Measurements from ENCODE around the gene NFIC. TPM values are rescaled to one million over a fixed set of nuclear protein-coding genes. Genes with fewer than 3 reads are reported as not detected.

The NFIC gene
- total RNA-seq, 1 experiment from 2014 or later = 0.82 TPM

DNA sequence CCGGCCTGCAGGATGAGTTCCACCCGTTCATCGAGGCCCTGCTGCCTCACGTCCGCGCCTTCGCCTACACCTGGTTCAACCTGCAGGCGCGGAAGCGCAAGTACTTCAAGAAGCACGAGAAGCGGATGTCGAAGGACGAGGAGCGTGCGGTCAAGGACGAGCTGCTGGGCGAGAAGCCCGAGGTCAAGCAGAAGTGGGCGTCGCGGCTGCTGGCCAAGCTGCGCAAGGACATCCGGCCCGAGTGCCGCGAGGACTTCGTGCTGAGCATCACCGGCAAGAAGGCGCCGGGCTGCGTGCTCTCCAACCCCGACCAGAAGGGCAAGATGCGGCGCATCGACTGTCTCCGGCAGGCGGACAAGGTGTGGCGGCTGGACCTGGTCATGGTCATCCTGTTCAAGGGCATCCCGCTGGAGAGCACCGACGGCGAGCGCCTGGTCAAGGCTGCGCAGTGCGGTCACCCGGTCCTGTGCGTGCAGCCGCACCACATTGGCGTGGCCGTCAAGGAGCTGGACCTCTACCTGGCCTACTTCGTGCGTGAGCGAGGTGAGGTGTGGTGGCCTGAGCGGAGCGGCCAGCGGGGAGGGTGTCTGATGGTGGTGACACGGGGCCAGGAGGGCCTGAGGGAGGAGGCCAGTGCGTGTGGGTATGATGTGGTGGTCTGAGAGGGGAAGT lies 15.5 kb downstream of the NFIC start:
- Histone ChIP-seq H3K4me3 (ENCODE audit: low read length) (no peak overlapping the region), H3K27me3 (ENCODE audit: low read length) (no peaks in the 10 kb centered on the region), H3K4me1 (ENCODE audit: low read length) (no peaks in the 10 kb centered on the region), H3K4me2 (ENCODE audit: low read depth, low read length, poor library complexity, severe bottlenecking) (no peak overlapping the region), H3K9me3 (ENCODE audit: low read length) (no peaks in the 10 kb centered on the region), H4K20me1 (ENCODE audit: insufficient read depth, low read depth, low read length) (peaks cover 9% of the 10 kb centered on the region; the same call in 1 of the 2 replicates), H3K36me3 (ENCODE audit: insufficient read depth, low read length) (no peaks in the 10 kb centered on the region), H3K27ac (ENCODE audit: low read length) (no peak overlapping the region), H2AFZ (ENCODE audit: low read length) (no peak overlapping the region), H3K79me2 (ENCODE audit: low read length) (no peaks in the 10 kb centered on the region), H3K9me2 (replicated peaks; ENCODE audit: insufficient read depth, low read length) (no peaks in the 10 kb centered on the region), H3K9ac (ENCODE audit: low read length) (no peak overlapping the region)
- DNase-seq = no peak

DNA sequence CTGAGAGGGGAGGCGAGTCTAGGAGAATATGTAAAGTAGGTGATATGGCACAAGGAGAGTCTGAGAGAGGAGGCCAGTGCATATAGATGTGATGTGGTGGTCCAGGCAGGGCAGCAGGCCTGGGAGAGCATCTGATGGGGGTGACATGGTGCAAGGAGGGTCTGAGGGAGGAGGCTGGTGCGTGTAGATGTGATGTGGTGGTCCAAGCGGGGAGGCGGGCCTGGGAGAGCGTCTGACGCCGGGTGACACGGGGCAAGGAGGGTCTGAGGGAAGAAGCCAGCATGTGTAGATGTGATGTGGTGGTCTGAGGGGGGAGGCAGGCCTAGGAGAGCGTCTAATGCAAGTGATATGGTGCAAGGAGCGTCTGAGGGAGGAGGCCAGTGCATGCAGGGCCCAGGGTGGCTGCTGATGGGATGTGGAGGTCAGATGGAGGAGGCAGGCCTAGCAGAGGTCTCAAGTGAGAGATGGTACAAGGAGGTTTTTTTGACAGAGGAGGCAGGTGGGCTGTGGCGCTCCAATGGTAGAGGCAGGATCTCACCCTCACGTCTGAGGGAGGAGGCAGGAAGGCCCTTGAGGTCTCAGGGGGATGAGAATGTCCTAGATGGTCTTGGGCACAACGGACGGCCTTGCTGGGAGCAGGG lies 16.2 kb downstream of the NFIC start:
- Histone ChIP-seq H3K4me1 (ENCODE audit: low read length) (no peaks in the 10 kb centered on the region), H3K36me3 (ENCODE audit: insufficient read depth, low read length) (no peaks in the 10 kb centered on the region), H3K27me3 (ENCODE audit: low read length) (no peaks in the 10 kb centered on the region), H3K4me2 (ENCODE audit: low read depth, low read length, poor library complexity, severe bottlenecking) (no peak overlapping the region), H3K9me3 (ENCODE audit: low read length) (no peaks in the 10 kb centered on the region), H2AFZ (ENCODE audit: low read length) (no peak overlapping the region), H3K79me2 (ENCODE audit: low read length) (no peaks in the 10 kb centered on the region), H3K27ac (ENCODE audit: low read length) (no peak overlapping the region), H4K20me1 (ENCODE audit: insufficient read depth, low read depth, low read length) (peaks cover 9% of the 10 kb centered on the region; the same call in 1 of the 2 replicates), H3K9me2 (replicated peaks; ENCODE audit: insufficient read depth, low read length) (no peaks in the 10 kb centered on the region), H3K4me3 (ENCODE audit: low read length) (no peak overlapping the region), H3K9ac (ENCODE audit: low read length) (no peak overlapping the region)
- no peak for DNase-seq

DNA sequence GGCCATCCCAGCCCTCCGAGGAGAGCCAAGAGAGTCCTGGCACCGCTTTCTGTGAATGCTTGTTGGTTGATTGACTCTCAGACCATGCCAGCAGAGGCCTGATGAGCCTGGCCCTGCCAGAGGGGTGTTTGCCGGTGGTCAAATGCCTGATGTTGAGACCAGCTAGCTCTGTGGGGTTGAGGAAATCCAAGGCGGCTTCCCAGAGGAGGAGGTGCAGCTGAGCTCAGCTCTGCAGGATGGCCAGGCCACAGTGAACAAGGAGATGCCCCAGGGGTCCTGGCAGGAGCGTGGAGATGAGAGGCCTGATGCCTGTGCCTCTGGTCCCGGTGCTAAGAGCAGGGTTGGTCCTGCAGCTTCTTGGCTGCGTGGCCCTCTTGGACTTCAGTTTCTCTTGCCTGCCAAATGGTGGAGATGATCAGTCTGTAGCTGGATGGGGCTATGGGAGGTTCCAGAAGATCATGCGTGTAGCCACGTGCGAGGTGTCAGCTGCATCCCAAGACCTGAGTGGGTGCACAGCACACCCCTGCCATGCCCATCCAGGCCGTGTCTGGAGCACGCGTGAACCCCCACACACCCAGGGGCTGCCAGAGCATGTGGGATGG lies 16.8 kb downstream of the NFIC start:
- no peak for DNase-seq
- Histone ChIP-seq H4K20me1 (ENCODE audit: insufficient read depth, low read depth, low read length) (peaks cover 9% of the 10 kb centered on the region; the same call in 1 of the 2 replicates), H3K9me3 (ENCODE audit: low read length) (no peaks in the 10 kb centered on the region), H3K36me3 (ENCODE audit: insufficient read depth, low read length) (no peaks in the 10 kb centered on the region), H3K27ac (ENCODE audit: low read length) (no peak overlapping the region), H3K4me2 (ENCODE audit: low read depth, low read length, poor library complexity, severe bottlenecking) (no peak overlapping the region), H3K27me3 (ENCODE audit: low read length) (no peaks in the 10 kb centered on the region), H2AFZ (ENCODE audit: low read length) (no peak overlapping the region), H3K9me2 (replicated peaks; ENCODE audit: insufficient read depth, low read length) (no peaks in the 10 kb centered on the region), H3K9ac (ENCODE audit: low read length) (no peak overlapping the region), H3K79me2 (ENCODE audit: low read length) (no peaks in the 10 kb centered on the region), H3K4me3 (ENCODE audit: low read length) (no peak overlapping the region), H3K4me1 (ENCODE audit: low read length) (no peaks in the 10 kb centered on the region)

DNA sequence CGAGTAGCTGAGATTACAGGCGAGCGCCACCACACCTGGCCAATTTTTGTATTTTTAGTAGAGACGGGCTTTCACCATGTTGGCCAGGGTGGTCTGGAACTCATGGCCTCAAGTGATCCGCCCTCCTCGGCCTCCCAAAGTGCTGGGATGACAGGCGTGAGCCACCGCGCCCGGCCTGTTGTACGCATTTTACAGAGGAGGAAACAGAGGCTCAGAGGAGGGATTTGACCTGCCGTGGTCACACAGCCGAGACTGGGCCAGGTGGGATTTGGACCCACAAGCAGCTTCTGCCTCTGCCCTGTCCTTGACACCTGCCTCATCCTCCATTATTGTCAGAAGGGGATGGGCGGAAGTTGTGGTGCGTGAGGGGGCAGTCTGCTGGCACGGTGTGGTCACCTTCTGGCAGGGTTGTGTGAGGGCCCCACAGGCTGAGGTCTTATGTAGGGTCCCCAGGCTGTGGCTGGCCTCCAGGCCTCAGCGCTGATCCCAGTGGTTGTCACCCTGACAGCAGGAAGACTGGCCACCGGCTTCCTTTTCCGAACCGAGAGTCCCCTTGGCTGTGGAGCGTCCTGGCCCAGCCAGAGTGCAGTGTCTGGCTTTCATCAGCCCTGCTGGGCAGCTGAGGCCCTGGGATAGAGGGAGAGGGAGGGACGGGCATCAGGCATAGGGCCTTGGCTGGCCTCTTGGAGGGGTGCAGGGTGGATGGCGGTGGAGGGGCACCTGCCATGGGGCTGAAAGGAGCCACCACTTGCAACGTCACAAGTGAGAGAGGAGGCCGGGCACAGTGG lies 20.3 kb downstream of the NFIC start:
- Histone ChIP-seq H3K9me2 (replicated peaks; ENCODE audit: insufficient read depth, low read length) (no peaks in the 10 kb centered on the region), H3K36me3 (ENCODE audit: insufficient read depth, low read length) (no peaks in the 10 kb centered on the region), H3K9ac (ENCODE audit: low read length) (no peak overlapping the region), H3K4me1 (ENCODE audit: low read length) (no peaks in the 10 kb centered on the region), H3K27ac (ENCODE audit: low read length) (no peak overlapping the region), H3K27me3 (ENCODE audit: low read length) (no peaks in the 10 kb centered on the region), H3K4me2 (ENCODE audit: low read depth, low read length, poor library complexity, severe bottlenecking) (no peak overlapping the region), H4K20me1 (ENCODE audit: insufficient read depth, low read depth, low read length) (peaks cover 9% of the 10 kb centered on the region; the same call in 1 of the 2 replicates), H3K79me2 (ENCODE audit: low read length) (no peaks in the 10 kb centered on the region), H3K4me3 (ENCODE audit: low read length) (no peak overlapping the region), H2AFZ (ENCODE audit: low read length) (no peak overlapping the region), H3K9me3 (ENCODE audit: low read length) (no peaks in the 10 kb centered on the region)
- DNase-seq = no peak

DNA sequence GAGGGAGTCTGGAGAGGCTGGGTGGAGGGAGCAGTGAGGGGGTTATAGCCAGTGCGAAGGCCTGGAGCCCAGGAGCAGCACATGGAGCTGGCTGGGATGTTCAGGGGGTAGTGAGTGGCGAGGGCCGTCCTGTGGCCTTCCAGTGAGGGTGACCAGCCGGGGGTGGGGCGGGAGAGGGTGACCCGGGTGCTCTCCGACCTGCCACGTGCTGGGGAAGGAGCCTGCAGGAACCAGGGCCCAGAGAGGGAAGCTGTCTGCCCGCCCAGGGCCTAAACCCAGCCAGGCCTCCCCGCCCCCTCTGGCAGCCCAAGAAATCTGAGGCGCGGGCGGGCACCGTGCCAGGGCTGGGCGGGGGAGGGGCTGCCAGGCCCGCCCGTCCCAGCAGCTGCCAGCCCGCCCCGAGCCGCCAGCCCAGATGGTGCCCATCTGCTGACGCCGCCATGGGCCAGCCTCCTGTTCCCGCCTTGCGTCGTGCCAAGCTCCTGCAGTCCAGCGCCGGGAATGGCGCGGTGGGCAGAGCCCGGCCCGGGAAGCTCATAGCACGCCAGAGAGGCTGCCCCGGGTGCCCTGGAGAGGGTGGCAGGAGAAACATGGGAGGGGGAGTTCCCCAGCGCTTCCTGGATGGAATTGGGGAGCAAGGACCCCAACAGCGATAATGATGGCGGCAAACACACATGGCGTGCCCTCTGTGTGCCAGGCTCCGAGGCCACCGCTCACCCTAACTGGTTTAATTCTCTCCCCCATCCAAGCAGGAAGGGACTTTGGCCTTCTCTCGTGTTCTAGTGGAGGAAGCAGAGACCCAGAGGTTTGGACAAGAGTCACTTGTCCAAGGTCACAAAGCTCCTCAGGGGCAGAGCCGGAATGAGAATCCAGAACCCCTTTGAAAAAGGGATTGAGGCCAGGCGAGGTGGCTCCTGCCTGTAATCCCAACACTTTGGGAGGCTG lies 21.5 kb downstream of the NFIC start:
- DNase-seq = no peak
- no peak overlapping the region for H3K9ac ChIP-seq (ENCODE audit: low read length)
- no peaks in the 10 kb centered on the region for H3K9me2 ChIP-seq (replicated peaks; ENCODE audit: insufficient read depth, low read length)
- no peaks in the 10 kb centered on the region for H3K9me3 ChIP-seq (ENCODE audit: low read length)
- H3K4me2 ChIP-seq (ENCODE audit: low read depth, low read length, poor library complexity, severe bottlenecking) = no peak overlapping the region
- no peaks in the 10 kb centered on the region for H3K4me1 ChIP-seq (ENCODE audit: low read length)
- H3K27ac ChIP-seq (ENCODE audit: low read length) = no peak overlapping the region
- H2AFZ ChIP-seq (ENCODE audit: low read length) = no peak overlapping the region
- H3K79me2 ChIP-seq (ENCODE audit: low read length) = no peaks in the 10 kb centered on the region
- H3K27me3 ChIP-seq (ENCODE audit: low read length) = no peaks in the 10 kb centered on the region
- H3K36me3 ChIP-seq (ENCODE audit: insufficient read depth, low read length) = no peaks in the 10 kb centered on the region
- H3K4me3 ChIP-seq (ENCODE audit: low read length) = no peak overlapping the region
- H4K20me1 ChIP-seq (ENCODE audit: insufficient read depth, low read depth, low read length) = peaks cover 9% of the 10 kb centered on the region; the same call in 1 of the 2 replicates

DNA sequence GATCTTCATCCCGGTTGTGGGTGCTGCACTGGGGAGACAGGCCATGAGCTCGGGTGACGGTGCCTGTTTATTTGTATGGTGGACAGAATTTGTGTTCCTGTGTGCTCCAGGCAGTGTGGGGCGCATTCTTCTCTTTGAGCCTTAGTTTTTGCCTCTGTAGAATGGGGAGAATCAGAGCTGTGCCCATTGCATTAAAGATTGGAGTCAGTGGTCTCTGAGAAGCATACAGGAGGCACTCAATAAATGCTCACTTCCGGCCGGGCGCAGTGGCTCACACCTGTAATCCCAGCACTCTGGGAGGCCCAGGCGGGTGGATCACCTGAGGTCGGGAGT lies 23.0 kb downstream of the NFIC start:
- Histone ChIP-seq H3K27ac (ENCODE audit: low read length) (no peak overlapping the region), H3K9me3 (ENCODE audit: low read length) (no peaks in the 10 kb centered on the region), H2AFZ (ENCODE audit: low read length) (no peak overlapping the region), H3K4me2 (ENCODE audit: low read depth, low read length, poor library complexity, severe bottlenecking) (no peak overlapping the region), H4K20me1 (ENCODE audit: insufficient read depth, low read depth, low read length) (no peaks in the 10 kb centered on the region), H3K4me1 (ENCODE audit: low read length) (no peaks in the 10 kb centered on the region), H3K9ac (ENCODE audit: low read length) (no peak overlapping the region), H3K36me3 (ENCODE audit: insufficient read depth, low read length) (no peaks in the 10 kb centered on the region), H3K79me2 (ENCODE audit: low read length) (no peaks in the 10 kb centered on the region), H3K9me2 (replicated peaks; ENCODE audit: insufficient read depth, low read length) (no peaks in the 10 kb centered on the region), H3K4me3 (ENCODE audit: low read length) (no peak overlapping the region), H3K27me3 (ENCODE audit: low read length) (no peaks in the 10 kb centered on the region)
- DNase-seq = no peak

DNA sequence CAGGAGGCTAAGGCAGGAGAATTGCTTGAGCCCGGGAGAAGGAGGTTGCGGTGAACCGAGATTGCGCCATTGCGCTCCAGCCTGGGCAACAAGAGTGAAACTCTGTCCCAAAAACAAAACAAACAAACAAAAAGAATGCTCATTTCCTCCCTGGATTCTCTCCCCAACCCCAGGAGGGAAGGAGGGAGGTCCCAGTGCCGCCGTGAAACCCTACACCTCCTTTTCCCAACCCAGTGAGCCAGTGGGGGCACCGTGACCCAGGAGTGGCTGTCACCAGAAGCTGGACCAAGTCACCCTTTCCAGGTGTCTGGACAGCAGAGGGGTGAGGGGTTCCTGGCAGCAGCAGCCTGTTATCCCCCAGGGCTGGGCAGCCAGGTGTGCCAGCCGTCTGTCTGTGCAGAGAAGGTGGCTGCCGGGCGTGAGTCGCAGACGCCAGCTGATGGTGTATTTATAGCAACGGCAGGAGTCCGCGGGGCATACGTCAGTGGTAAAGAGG lies 23.5 kb downstream of the NFIC start:
- H3K4me2 ChIP-seq (ENCODE audit: low read depth, low read length, poor library complexity, severe bottlenecking) = no peak overlapping the region
- no peaks in the 10 kb centered on the region for H3K36me3 ChIP-seq (ENCODE audit: insufficient read depth, low read length)
- H3K4me3 ChIP-seq (ENCODE audit: low read length) = no peak overlapping the region
- H3K79me2 ChIP-seq (ENCODE audit: low read length) = no peaks in the 10 kb centered on the region
- H4K20me1 ChIP-seq (ENCODE audit: insufficient read depth, low read depth, low read length) = no peaks in the 10 kb centered on the region
- H3K27ac ChIP-seq (ENCODE audit: low read length) = no peak overlapping the region
- no peak for DNase-seq
- no peaks in the 10 kb centered on the region for H3K4me1 ChIP-seq (ENCODE audit: low read length)
- no peaks in the 10 kb centered on the region for H3K9me2 ChIP-seq (replicated peaks; ENCODE audit: insufficient read depth, low read length)
- H3K27me3 ChIP-seq (ENCODE audit: low read length) = no peaks in the 10 kb centered on the region
- H3K9me3 ChIP-seq (ENCODE audit: low read length) = no peaks in the 10 kb centered on the region
- H2AFZ ChIP-seq (ENCODE audit: low read length) = no peak overlapping the region
- no peak overlapping the region for H3K9ac ChIP-seq (ENCODE audit: low read length)
